ENCODE data around the gene ANGPT4. TPM values are rescaled to one million over a fixed set of nuclear protein-coding genes. Genes with fewer than 3 reads are reported as not detected.

The ANGPT4 gene
- total and polyA plus RNA-seq, 2 of the 8 experiments (the other 6 are each of a cell fraction or from before 2014, with no cell fraction given), result 0.07 to 0.33 TPM

GRCh38 chr20:840503-840857 is 75.7 kb downstream of the ANGPT4 start (continued):
- TF ChIP-seq POLR2AphosphoS5 (IDR thresholded peaks at IDR 0.05; ENCODE audit: low read depth, low read length), result no peak
- TF ChIP-seq SRF (IDR thresholded peaks at IDR 0.05; ENCODE audit: low read depth, low read length), result no peak
- TF ChIP-seq RXRA (IDR thresholded peaks at IDR 0.05; ENCODE audit: insufficient read depth, low read depth, low read length), result no peak
- TF ChIP-seq JUND (IDR thresholded peaks at IDR 0.05; ENCODE audit: low read length), result no peak
- TF ChIP-seq CEBPB (IDR thresholded peaks at IDR 0.05; ENCODE audit: low read depth, low read length), result no peak
- TF ChIP-seq SIRT6 (IDR thresholded peaks at IDR 0.05; ENCODE audit: low read length), result no peak
- no peak for TF ChIP-seq POLR2A (IDR thresholded peaks at IDR 0.05; ENCODE audit: control extremely low read depth in 1 of 2, low read depth in 2 of 2, low read length in 2 of 2)
